CD14-positive monocyte (primary cell): ENCODE results near the gene GPHN. TPM values are rescaled to one million over a fixed set of nuclear protein-coding genes. Genes with fewer than 3 reads are reported as not detected.
"Not testable (repeated sequence)": the region's sequence is repeated elsewhere in the genome, so short reads cannot be mapped to it uniquely, and the experiment has no call there.

Experiments used
- DNase-seq, 3 donors: peaks; one replicate each; pipeline ENCODE4 v3.0.0-alpha.2; 2011 to 2022
- H2AFZ ChIP-seq: 2 replicates; pipeline ENCODE4 v1.6.0; 2012; ENCODE audit warnings: mild to moderate bottlenecking, low read depth, low read length, inconsistent platforms; ENCODE audit not compliant: insufficient read depth, poor library complexity, severe bottlenecking
- H3K27ac ChIP-seq, 2 donors: 1 replicate in 1 of 2; 2 replicates in 1 of 2; pipeline ENCODE4 v1.5.1; 2012 to 2013; ENCODE audit warnings: low read length in 2 of 2, control low read depth in 1 of 2, inconsistent platforms in 1 of 2, low read depth in 1 of 2, mild to moderate bottlenecking in 1 of 2
- H3K27me3 ChIP-seq, 2 donors: one replicate each; pipeline versions ENCODE4 v1.6.0 to v1.6.1; 2011 to 2013; ENCODE audit warnings: low read length in 2 of 2; ENCODE audit not compliant: control insufficient read depth in 2 of 2, insufficient read depth in 2 of 2
- H3K36me3 ChIP-seq, 2 donors: replicated peaks in 1 of 2; 1 replicate in 1 of 2; 2 replicates in 1 of 2; pipeline versions ENCODE4 v1.5.1 to v1.6.1; 2012 to 2013; ENCODE audit warnings: low read length in 2 of 2, control low read depth in 1 of 2, inconsistent platforms in 1 of 2, mild to moderate bottlenecking in 1 of 2; ENCODE audit not compliant: insufficient read depth in 2 of 2, control insufficient read depth in 1 of 2
- H3K4me1 ChIP-seq, 2 donors: 1 replicate in 1 of 2; 2 replicates in 1 of 2; pipeline versions ENCODE4 v1.5.1 to v1.6.1; 2012 to 2013; ENCODE audit warnings: low read length in 2 of 2, control low read depth in 1 of 2, inconsistent platforms in 1 of 2, mild to moderate bottlenecking in 1 of 2, moderate library complexity in 1 of 2; ENCODE audit not compliant: insufficient read depth in 2 of 2, control insufficient read depth in 1 of 2
- H3K4me2 ChIP-seq: replicated peaks from 2 replicates; pipeline ENCODE3; 2012; ENCODE audit warnings: low read length, moderate library complexity, mild to moderate bottlenecking; ENCODE audit not compliant: poor library complexity, severe bottlenecking; ENCODE audit errors: extremely low read depth
- H3K4me3 ChIP-seq, 3 experiments: fragments of 200-600 bp in 1 of 3; sonication (generic) in 1 of 3; replicated peaks in 1 of 3; 1 replicate in 2 of 3; 2 replicates in 1 of 3; pipeline ENCODE4 v1.5.1; 2011 to 2013; ENCODE audit warnings: low read length in 3 of 3, mild to moderate bottlenecking in 3 of 3, control low read depth in 2 of 3, low read depth in 2 of 3, inconsistent platforms in 1 of 3, moderate library complexity in 1 of 3
- H3K79me2 ChIP-seq: 2 replicates; pipeline ENCODE4 v1.6.0; 2012; ENCODE audit warnings: mild to moderate bottlenecking, control low read depth, inconsistent platforms, low read length, moderate library complexity; ENCODE audit not compliant: insufficient read depth
- H3K9ac ChIP-seq: 2 replicates; pipeline ENCODE4 v1.6.0; 2017; ENCODE audit warnings: low read length, mild to moderate bottlenecking; ENCODE audit not compliant: insufficient read depth, poor library complexity, severe bottlenecking
- H3K9me3 ChIP-seq, 2 donors: replicated peaks in 1 of 2; 1 replicate in 1 of 2; 2 replicates in 1 of 2; pipeline versions ENCODE4 v1.5.1 to v1.6.1; 2012 to 2013; ENCODE audit warnings: low read length in 2 of 2, control low read depth in 1 of 2; ENCODE audit not compliant: control insufficient read depth in 1 of 2, insufficient read depth in 1 of 2
- H4K20me1 ChIP-seq: 2 replicates; pipeline ENCODE4 v1.6.0; 2012; ENCODE audit warnings: mild to moderate bottlenecking, low read length, control low read depth, moderate library complexity; ENCODE audit not compliant: insufficient read depth
- H3K27ac Mint-ChIP-seq, 7 donors: one replicate each; pipeline ENCODE4 v1.8.0; 2020; ENCODE audit warnings: mild to moderate bottlenecking in 7 of 7, mixed read lengths in 7 of 7, moderate library complexity in 6 of 7, inconsistent platforms in 2 of 7
- H3K27me3 Mint-ChIP-seq, 3 donors: one replicate each; pipeline ENCODE4 v1.8.0; 2021 to 2022; ENCODE audit warnings: low read depth in 3 of 3, mild to moderate bottlenecking in 3 of 3, mixed read lengths in 3 of 3, moderate library complexity in 3 of 3, inconsistent platforms in 1 of 3
- H3K36me3 Mint-ChIP-seq, 2 donors: one replicate each; pipeline ENCODE4 v1.8.0; 2020; ENCODE audit warnings: mixed read lengths in 2 of 2, inconsistent platforms in 1 of 2, mild to moderate bottlenecking in 1 of 2
- H3K4me1 Mint-ChIP-seq: one replicate; pipeline ENCODE4 v1.8.0; 2020; ENCODE audit warnings: mild to moderate bottlenecking, mixed read lengths
- H3K4me3 Mint-ChIP-seq, 2 donors: one replicate each; pipeline ENCODE4 v1.8.0; 2020; ENCODE audit warnings: mild to moderate bottlenecking in 2 of 2, mixed read lengths in 2 of 2, moderate library complexity in 1 of 2
- H3K9me3 Mint-ChIP-seq, 7 donors: one replicate each; pipeline ENCODE4 v1.8.0; 2020 to 2022; ENCODE audit warnings: mixed read lengths in 7 of 7, mild to moderate bottlenecking in 6 of 7, moderate library complexity in 6 of 7, inconsistent platforms in 2 of 7
- CTCF ChIP-seq: fragments of 200-600 bp; IDR thresholded peaks from one replicate; pipeline ENCODE4 v1.8.0; 2022; ENCODE audit warnings: antibody characterized with exemption, mild to moderate bottlenecking
- WGBS: methylation state at CpG from one replicate; pipeline ENCODE4 v1.1.5; 2013; ENCODE audit warnings: missing lambda C conversion rate; ENCODE audit not compliant: insufficient coverage; 5-methylcytosine and 5-hydroxymethylcytosine counted together
- intact Hi-C, 2 donors: fragments of 100-400 bp; cut with micrococcal nuclease; formaldehyde crosslinking; loops; one replicate each; pipeline versions ENCODE4 v1.15.0 to v1.15.1; 2023
- polyA plus RNA-seq, 3 donors: library from polyadenylated mRNA; depleted of rRNA in 1 of 3; unstranded in 2 of 3; stranded (reverse) in 1 of 3; fragments of 300-500 nt in 2 of 3; fragments of >200 nt in 1 of 3; fragmentation: Illumina TruSeq in 2 of 3; gene quantifications; 1 replicate in 2 of 3; 2 replicates in 1 of 3; pipeline ENCODE4 v1.2.3, GENCODE V29; 2012 to 2021

The GPHN gene
- polyA plus RNA-seq, 3 donors, result 1.9 to 3.1 (median 3.0) TPM

DNA sequence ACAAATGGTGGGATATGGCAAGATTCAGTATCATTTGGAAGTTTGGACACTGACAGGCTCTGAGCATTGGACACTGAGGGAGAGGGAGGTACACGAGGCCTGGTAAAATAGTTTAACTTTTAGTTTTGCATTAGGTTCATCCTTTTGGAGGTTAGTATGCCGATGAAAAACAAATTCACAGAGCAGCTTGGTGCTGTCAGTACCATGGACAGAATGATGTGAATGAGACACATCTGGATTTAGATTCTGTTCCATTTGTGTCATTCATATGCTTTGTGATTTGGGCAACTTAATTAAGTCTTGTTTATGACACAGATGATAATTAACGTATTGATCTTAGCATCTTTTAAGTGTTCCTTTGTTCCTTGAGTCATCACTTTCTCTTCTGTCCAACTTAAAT lies 33.7 kb downstream of the GPHN start:
- no peak for TF ChIP-seq CTCF
- H3K9ac ChIP-seq, result no peak overlapping the region
- H3K36me3 Mint-ChIP-seq, result no peaks in the 10 kb centered on the region
- H3K4me1 ChIP-seq, result no peaks in the 10 kb centered on the region
- intact Hi-C loops, result no loop called here
- no peak overlapping the region for H3K4me3 Mint-ChIP-seq
- 91% methylated on average over 2 of the region's 3 CpGs for WGBS
- no peaks in the 10 kb centered on the region for H4K20me1 ChIP-seq
- H2AFZ ChIP-seq, result no peak overlapping the region
- no peaks in the 10 kb centered on the region for H3K4me1 Mint-ChIP-seq
- H3K9me3 Mint-ChIP-seq, result peaks cover 2 to 16% (median 7%) of the 10 kb centered on the region in 7 donors
- H3K4me3 ChIP-seq, result no peak overlapping the region
- no peak overlapping the region for H3K27ac Mint-ChIP-seq
- H3K27ac ChIP-seq, result no peak overlapping the region
- H3K27me3 Mint-ChIP-seq, result no peaks in the 10 kb centered on the region
- no peaks in the 10 kb centered on the region for H3K79me2 ChIP-seq
- H3K36me3 ChIP-seq, result no peaks in the 10 kb centered on the region
- H3K9me3 ChIP-seq, result no peaks in the 10 kb centered on the region
- no peaks in the 10 kb centered on the region for H3K27me3 ChIP-seq
- H3K4me2 ChIP-seq, result no peak overlapping the region
- no peak for DNase-seq

DNA sequence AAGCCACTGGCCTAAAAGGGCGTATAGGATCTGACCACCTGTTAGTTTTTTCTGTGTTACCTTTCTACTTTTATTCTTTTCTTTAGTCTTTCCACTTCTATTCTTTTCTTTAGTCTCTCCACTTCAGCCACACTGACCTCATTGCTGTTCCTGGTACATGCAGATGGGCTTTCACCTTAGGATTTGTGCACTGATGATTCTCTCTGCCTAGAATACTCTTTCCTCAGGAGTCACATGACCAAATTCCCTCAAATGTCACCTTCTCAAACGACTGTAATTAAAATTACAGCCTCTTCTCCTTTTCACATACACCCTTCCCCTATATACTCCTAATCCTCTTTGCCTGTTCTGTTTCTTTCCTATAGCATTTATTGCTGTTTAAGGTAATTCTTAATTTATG lies 36.0 kb downstream of the GPHN start:
- DNase-seq, result no peak
- Mint-ChIP-seq H3K27me3 (no peaks in the 10 kb centered on the region), H3K4me1 (no peaks in the 10 kb centered on the region), H3K36me3 (no peaks in the 10 kb centered on the region), H3K27ac (no peak overlapping the region), H3K9me3 (peaks cover 2 to 19% (median 7%) of the 10 kb centered on the region in 7 donors), H3K4me3 (no peak overlapping the region)
- H3K4me2 ChIP-seq, result no peak overlapping the region
- 100% methylated on average over 1 of the region's 2 CpGs for WGBS
- H3K27me3 ChIP-seq, result no peaks in the 10 kb centered on the region
- intact Hi-C loops, result no loop called here
- no peak overlapping the region for H2AFZ ChIP-seq
- H3K36me3 ChIP-seq, result no peaks in the 10 kb centered on the region
- H3K4me1 ChIP-seq, result no peaks in the 10 kb centered on the region
- no peak overlapping the region for H3K27ac ChIP-seq
- H3K4me3 ChIP-seq, result no peak overlapping the region
- no peak for TF ChIP-seq CTCF
- no peaks in the 10 kb centered on the region for H3K9me3 ChIP-seq
- H3K79me2 ChIP-seq, result no peaks in the 10 kb centered on the region
- no peak overlapping the region for H3K9ac ChIP-seq
- H4K20me1 ChIP-seq, result no peaks in the 10 kb centered on the region

DNA sequence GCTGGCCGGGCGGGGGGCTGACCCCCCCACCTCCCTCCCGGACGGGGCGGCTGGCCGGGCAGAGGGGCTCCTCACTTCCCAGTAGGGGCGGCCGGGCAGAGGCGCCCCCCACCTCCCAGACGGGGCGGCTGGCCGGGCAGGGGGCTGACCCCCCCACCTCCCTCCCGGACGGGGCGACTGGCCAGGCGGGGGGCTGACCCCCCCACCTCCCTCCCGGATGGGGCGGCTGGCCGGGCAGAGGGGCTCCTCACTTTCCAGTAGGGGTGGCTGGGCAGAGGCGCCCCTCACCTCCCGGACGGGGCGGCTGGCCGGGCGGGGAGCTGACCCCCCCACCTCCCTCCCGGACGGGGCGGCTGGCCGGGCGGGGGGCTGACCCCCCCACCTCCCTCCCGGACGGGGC lies 37.2 kb downstream of the GPHN start:
- H3K36me3 Mint-ChIP-seq, intact Hi-C loops, H3K79me2 ChIP-seq, H3K4me1 Mint-ChIP-seq, H3K27me3 ChIP-seq, H3K27me3 Mint-ChIP-seq, H3K27ac ChIP-seq, H3K9me3 ChIP-seq, H3K4me3 ChIP-seq, H4K20me1 ChIP-seq, H3K4me3 Mint-ChIP-seq, H3K4me1 ChIP-seq, H3K27ac Mint-ChIP-seq, DNase-seq, H3K9ac ChIP-seq, H3K4me2 ChIP-seq, H3K36me3 ChIP-seq, H2AFZ ChIP-seq: not testable (repeated sequence)
- peaks cover 2 to 17% (median 7%) of the 10 kb centered on the region in 7 donors for H3K9me3 Mint-ChIP-seq
- no CpG with 5 or more reads among the region's 32 CpGs for WGBS
